Activated CD4-positive, CD25-positive, alpha-beta regulatory T cell (primary cell): ENCODE measurements around the gene DNMT3B.
"Not testable (repeated sequence)": the region's sequence is repeated elsewhere in the genome, so short reads cannot be mapped to it uniquely, and the experiment has no call there.

Experiments
- DNase-seq, 4 experiments: peaks; one replicate each; lab custom pipeline; 2025; lab: John Stamatoyannopoulos, UW

DNMT3B gene

GRCh38 chr20:32763202-32764004 is 1.2 kb downstream of the DNMT3B start:
- DNase-seq = no peak

DNA sequence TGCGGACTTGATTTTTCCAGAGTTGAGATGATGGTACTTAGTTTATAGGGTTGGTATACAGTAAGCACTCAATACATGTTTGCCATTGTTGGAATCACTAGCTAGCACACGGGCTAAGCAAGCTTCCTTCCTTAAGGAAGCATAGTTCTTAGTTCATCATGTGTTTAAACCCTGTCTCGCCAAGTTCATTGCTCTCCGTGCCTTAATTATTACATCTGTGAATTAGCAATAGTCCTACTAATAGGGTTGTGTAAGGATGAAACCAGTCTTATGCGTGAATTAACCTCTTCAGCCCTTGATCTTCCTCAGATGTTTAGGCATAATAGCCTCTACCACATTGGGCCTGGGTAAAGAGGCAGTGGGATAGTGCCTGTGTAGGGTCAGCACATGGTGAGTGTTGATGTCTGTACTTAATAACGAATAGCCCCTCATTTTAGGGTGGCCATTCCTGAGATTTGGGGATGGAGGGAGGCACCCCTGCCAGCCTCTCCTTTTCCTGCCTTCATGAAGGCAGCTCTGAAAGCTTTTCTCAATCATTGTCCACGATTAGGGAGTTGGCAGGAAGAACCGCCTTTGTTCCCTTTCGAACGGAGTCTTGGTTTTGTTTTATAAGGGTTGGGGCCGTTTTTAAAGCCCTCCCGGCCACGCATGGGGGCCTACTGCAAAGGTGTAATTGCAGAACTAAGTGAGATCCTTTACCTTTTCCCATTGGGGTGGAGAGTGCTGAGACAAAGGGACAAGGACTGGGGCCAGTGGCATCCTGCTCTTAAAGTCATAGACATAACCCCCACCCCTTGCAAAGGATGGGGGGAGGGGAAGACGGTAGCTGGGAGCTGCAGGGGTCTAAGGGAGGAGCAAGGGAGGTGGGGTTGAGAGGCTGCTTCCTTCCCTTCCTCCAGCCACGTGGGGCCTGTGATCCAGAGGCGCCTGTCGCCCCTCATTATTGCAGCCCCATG is 2.1 kb downstream of the DNMT3B start:
- no peak for DNase-seq

- DNase-seq = not testable (repeated sequence)
These were observed 3.2 kb downstream of the DNMT3B start for GRCh38 chr20:32765230-32765875.

- DNase-seq = no peak
These were observed 5.4 kb downstream of the DNMT3B start for GRCh38 chr20:32767418-32768198.

- no peak for DNase-seq
These were observed 9.9 kb downstream of the DNMT3B start for GRCh38 chr20:32772046-32772445.

DNA sequence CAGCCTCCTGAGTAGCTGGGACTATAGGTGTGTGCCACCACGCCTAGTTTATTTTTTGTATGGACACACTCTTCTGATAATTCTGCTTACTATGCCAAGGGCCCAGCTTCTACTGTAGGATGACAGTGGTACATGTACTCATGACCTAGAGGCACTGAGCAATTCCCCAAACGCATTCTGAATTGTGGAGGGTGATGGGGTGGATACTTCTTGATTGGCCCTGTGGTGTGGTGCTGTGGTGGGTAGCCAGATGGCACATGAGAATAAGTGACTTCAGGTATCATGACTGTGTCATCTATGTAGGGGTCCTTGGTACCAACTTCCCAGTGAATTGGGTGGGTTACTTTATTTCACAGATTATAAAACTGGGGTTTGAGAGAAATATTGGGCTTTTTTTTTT is 11.0 kb downstream of the DNMT3B start:
- no peak for DNase-seq

DNA sequence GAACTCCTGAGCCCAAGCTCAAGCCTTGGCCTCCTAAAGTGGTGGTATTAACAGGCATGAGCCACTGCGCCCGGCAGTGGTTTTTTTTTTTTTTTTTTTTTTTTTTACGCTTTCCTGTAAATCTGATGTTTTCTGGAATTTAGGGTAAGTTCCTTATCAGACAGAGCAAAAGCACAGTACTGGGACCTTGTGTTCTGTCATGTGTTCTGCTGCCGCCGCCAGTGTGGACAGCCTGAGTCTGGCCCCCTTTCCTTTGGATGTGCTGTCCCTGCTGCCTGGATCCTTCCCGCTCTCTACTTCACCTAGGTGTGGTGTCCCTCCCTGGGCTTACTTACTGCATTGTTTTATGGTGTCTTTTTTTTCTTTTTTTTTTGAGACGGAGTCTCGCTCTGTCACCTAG is 11.7 kb downstream of the DNMT3B start:
- DNase-seq = no peak

GRCh38 chr20:32775336-32775991 is 13.3 kb downstream of the DNMT3B start:
- DNase-seq = no peak

DNA sequence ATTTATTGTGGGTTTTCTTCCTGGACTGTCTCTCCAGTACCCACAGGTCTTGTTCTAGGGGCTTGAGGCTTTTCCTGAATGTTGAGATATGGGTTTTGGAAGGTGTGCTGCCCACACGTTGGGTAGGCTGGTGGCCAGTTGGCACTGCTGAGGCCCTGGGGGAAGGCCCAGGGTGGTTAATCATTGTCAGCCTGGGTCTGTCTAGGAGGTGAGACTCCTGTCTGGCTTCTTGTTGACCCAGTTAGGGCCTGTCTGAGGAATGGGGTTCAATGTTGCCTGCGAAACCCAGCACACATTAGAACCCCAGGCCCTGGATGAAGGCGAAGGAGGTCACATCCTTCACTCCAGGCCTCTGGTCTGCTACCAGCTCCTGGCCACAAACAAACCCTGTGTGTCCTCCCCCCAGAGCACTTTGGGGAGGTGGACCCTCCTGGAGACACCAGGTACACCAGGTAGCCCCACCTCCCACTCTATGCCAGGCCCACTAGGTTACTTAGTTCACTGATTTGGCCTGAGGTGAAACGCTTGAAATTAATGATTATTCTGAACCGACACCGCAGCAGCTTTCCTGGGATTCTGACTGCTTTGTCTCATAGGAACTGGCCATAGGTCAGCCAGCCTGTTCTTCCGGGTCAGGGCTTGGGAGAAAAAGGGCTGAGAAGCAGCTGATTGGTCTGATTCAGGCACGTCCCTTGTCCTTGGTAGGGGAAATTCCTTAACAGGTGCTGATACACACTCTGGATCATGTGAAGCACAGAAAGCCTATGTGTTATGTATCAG is 15.2 kb downstream of the DNMT3B start:
- no peak for DNase-seq

DNA sequence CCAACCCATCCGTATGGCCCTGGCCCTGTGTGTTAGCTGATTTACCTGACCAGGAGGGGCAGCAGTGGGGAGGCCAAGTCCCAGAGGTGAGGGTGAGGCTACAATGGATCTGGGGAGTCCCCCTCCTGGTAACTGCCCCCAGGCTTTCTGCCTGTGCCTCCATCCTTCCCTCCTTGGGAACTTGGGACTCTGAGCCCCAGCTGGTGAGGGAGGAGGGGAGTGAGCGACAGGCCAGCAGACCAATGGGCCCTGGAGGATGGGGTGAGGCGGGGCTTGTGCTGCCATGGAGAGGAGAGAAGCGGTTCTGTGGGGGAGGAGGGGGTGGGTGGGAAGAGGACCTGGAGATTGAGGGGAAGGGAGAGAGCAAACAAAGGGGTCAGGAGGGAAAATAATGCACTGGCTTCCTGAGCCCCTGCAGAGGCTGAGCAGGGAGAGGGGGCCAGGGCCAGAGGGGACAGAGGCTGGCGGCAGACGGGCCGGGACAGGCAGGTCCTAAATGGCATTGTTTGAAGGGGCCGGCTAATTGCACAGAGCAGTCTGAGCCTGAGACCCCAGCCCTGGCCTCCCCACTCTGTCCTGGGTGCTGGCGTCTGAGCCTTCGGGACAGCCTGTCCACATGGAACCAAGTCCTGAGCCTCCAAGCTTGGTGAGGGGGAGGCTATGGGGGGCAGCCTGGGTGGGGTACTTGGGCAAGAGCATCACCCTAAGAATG is 17.5 kb downstream of the DNMT3B start:
- DNase-seq = no peak

DNA sequence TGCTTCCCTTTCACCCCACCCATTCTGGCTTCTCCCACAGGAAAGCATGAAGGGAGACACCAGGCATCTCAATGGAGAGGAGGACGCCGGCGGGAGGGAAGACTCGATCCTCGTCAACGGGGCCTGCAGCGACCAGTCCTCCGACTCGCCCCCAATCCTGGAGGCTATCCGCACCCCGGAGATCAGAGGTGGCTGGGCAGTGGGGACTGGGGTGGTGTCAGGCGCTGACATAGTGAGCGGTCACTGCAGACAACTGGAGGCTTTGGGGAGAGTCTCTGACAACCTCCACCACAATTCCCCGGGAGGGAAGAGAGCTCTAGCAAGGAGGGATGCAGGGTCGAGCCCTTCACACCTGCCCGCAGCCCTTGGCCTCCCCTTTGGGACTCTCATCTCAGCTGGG is 18.1 kb downstream of the DNMT3B start:
- DNase-seq = no peak

- no peak for DNase-seq
These were observed 18.8 kb downstream of the DNMT3B start for GRCh38 chr20:32780749-32781655.

- no peak for DNase-seq
These were observed 22.3 kb downstream of the DNMT3B start for GRCh38 chr20:32784369-32785080.

GRCh38 chr20:32786059-32786760 is 24.0 kb downstream of the DNMT3B start:
- DNase-seq = no peak

- no peak for DNase-seq
These were observed 25.0 kb downstream of the DNMT3B start for GRCh38 chr20:32787168-32787567.

- peak; percentile 39 to 59 (median 48) for DNase-seq
These were observed 27.9 kb downstream of the DNMT3B start for GRCh38 chr20:32789896-32790750.

GRCh38 chr20:32790751-32791057 is 28.5 kb downstream of the DNMT3B start:
- DNase-seq = no peak
